Lung microvascular endothelial cell (primary cell): ENCODE measurements around the gene MRPL51. TPM values are rescaled to one million over a fixed set of nuclear protein-coding genes. Genes with fewer than 3 reads are reported as not detected.

Experiments
- total RNA-seq: library from RNA; depleted of rRNA; stranded (reverse); fragments of >200 nt; gene quantifications from 2 replicates; pipeline ENCODE4 v1.2.1, GENCODE V29; 2014

MRPL51 gene
- total RNA-seq, 1 donor from 2014 or later, result 130 TPM

Other genes starting within 250 kb of the MRPL51 start
- gene PLEKHG6, start 182.6 kb downstream of the MRPL51 start, total RNA-seq, result not detected in 2 replicates
- 37.5 and 55.6 TPM in 2 replicates for gene TNFRSF1A, start 151.2 kb downstream of the MRPL51 start, total RNA-seq
- gene SCNN1A, start 117.7 kb downstream of the MRPL51 start, total RNA-seq, result 0.20 and 0.22 TPM in 2 replicates
- 29.9 and 49.2 TPM in 2 replicates for gene LTBR, start 109.1 kb downstream of the MRPL51 start, total RNA-seq
- gene CD27, start 48.3 kb downstream of the MRPL51 start, total RNA-seq, result not detected in 2 replicates
- 6.5 and 19.6 TPM in 2 replicates for gene TAPBPL, start 41.2 kb downstream of the MRPL51 start, total RNA-seq
- 2.6 and 5.0 TPM in 2 replicates for gene VAMP1, start 22.6 kb downstream of the MRPL51 start, total RNA-seq
- gene NCAPD2, start 840 bp upstream of the MRPL51 start, total RNA-seq, result 15.3 and 32.9 TPM in 2 replicates
- 3,072 and 3,739 TPM in 2 replicates for gene GAPDH, start 41.3 kb upstream of the MRPL51 start, total RNA-seq
- gene IFFO1, start 62.8 kb upstream of the MRPL51 start, total RNA-seq, result 6.3 and 8.5 TPM in 2 replicates
- 7.4 and 11.7 TPM in 2 replicates for gene NOP2, start 75.0 kb upstream of the MRPL51 start, total RNA-seq
- 155 and 187 TPM in 2 replicates for gene CHD4, start 114.1 kb upstream of the MRPL51 start, total RNA-seq
- not detected in 2 replicates for gene LPAR5, start 142.7 kb upstream of the MRPL51 start, total RNA-seq
- gene ACRBP, start 154.2 kb upstream of the MRPL51 start, total RNA-seq, result 0.20 and 0.22 TPM in 2 replicates
- 34.4 and 44.0 TPM in 2 replicates for gene ING4, start 169.9 kb upstream of the MRPL51 start, total RNA-seq
- gene ZNF384, start 196.1 kb upstream of the MRPL51 start, total RNA-seq, result 6.3 and 8.5 TPM in 2 replicates
- not detected in 2 replicates for gene PIANP, start 207.6 kb upstream of the MRPL51 start, total RNA-seq
- 28.3 and 43.5 TPM in 2 replicates for gene COPS7A, start 230.8 kb upstream of the MRPL51 start, total RNA-seq